BJ (cell line): ENCODE data around the gene RUNX1. TPM values are rescaled to one million over a fixed set of nuclear protein-coding genes. Genes with fewer than 3 reads are reported as not detected.
A peak's percentile ranks its signal among the peaks of the same experiment; 100 is the strongest.

ENCODE experiments used
- CTCF ChIA-PET: fragments of 350-600 bp; formaldehyde crosslinking; extraction: SDS; loops from one replicate; lab custom pipeline; 2021; ENCODE audit warnings: antibody characterized with exemption, inconsistent platforms; lab: Yijun Ruan, JAX
- POLR2A ChIA-PET: fragments of 300-600 bp; sonication (Branson Sonifier 250); formaldehyde crosslinking; extraction: SDS; loops from one replicate; lab custom pipeline; 2021; ENCODE audit warnings: antibody characterized with exemption; lab: Charles Lee
- DNase-seq: peaks from one replicate; pipeline ENCODE4 v3.0.0-alpha.2; 2011; ENCODE audit warnings: low read depth
- H3K27me3 ChIP-seq: 2 replicates; pipeline ENCODE4 v1.6.0; 2011; ENCODE audit warnings: low read length; ENCODE audit not compliant: control insufficient read depth, insufficient read depth
- H3K36me3 ChIP-seq: 2 replicates; pipeline ENCODE4 v1.5.1; 2011; ENCODE audit warnings: low read length; ENCODE audit not compliant: control insufficient read depth, insufficient read depth
- H3K4me3 ChIP-seq: 2 replicates; pipeline ENCODE4 v1.5.1; 2011; ENCODE audit warnings: low read depth, mild to moderate bottlenecking, control low read depth, low read length
- CTCF ChIP-seq: IDR thresholded peaks from 2 replicates; pipeline ENCODE4 v1.5.1; 2011; ENCODE audit warnings: low read depth, mild to moderate bottlenecking, control low read depth, inconsistent platforms, low read length, moderate library complexity; ENCODE audit not compliant: insufficient read depth
- polyA plus RNA-seq: library from polyadenylated mRNA; depleted of rRNA; stranded (reverse); fragments of >200 nt; gene quantifications from 2 replicates; pipeline ENCODE4 v1.2.3, GENCODE V29; 2011

The RUNX1 gene
- polyA plus RNA-seq, 1 experiment: 36.1 TPM

GRCh38 chr21:34801519-34802132 lies 247.5 kb downstream of the RUNX1 start:
- H3K4me3 ChIP-seq: no peak overlapping the region
- CTCF ChIA-PET: interaction anchor here (1.8 kb wide), 1 partner anchor 35 kb away, joined by 4 read pairs; no protein-coding TSS in a partner anchor
- no peaks in the 10 kb centered on the region for H3K27me3 ChIP-seq
- DNase-seq: no peak
- TF ChIP-seq CTCF: peak; percentile 32; the same call in 1 of the 2 replicates
- H3K36me3 ChIP-seq: peaks cover 20% of the 10 kb centered on the region
- POLR2A ChIA-PET: no interaction called here

- Histone ChIP-seq H3K27me3 (no peaks in the 10 kb centered on the region), H3K36me3 (peaks cover 20% of the 10 kb centered on the region), H3K4me3 (no peak overlapping the region)
- DNase-seq: no peak
- TF ChIP-seq CTCF: no peak
- ChIA-PET CTCF (interaction anchor here (0.6 to 1.8 kb wide), 2 partner anchors 36 to 49 kb away, joined by 3 to 4 read pairs; no protein-coding TSS in a partner anchor), POLR2A (no interaction called here)
Measured at GRCh38 chr21:34800797-34801518, 248.1 kb downstream of the RUNX1 start.

GRCh38 chr21:34799092-34799491 lies 250.0 kb downstream of the RUNX1 start:
- Histone ChIP-seq H3K27me3 (no peaks in the 10 kb centered on the region), H3K36me3 (peaks cover 24% of the 10 kb centered on the region), H3K4me3 (no peak overlapping the region)
- ChIA-PET POLR2A (no interaction called here), CTCF (interaction anchor here (0.6 kb wide), 1 partner anchor 670 kb away, joined by 3 read pairs; no protein-coding TSS in a partner anchor)
- DNase-seq: no peak
- TF ChIP-seq CTCF: no peak

GRCh38 chr21:34797921-34798535 lies 251.1 kb downstream of the RUNX1 start:
- ChIA-PET POLR2A (no interaction called here), CTCF (interaction anchor here (0.6 to 4.9 kb wide), 6 partner anchors 11 to 1142 kb away, joined by 3 to 19 read pairs (median 4); no protein-coding TSS in a partner anchor)
- Histone ChIP-seq H3K36me3 (peaks cover 24% of the 10 kb centered on the region), H3K4me3 (no peak overlapping the region), H3K27me3 (no peaks in the 10 kb centered on the region)
- TF ChIP-seq CTCF: no peak
- DNase-seq: no peak

GRCh38 chr21:34797201-34797525 lies 251.9 kb downstream of the RUNX1 start:
- H3K4me3 ChIP-seq: no peak overlapping the region
- no peaks in the 10 kb centered on the region for H3K27me3 ChIP-seq
- ChIA-PET POLR2A (no interaction called here), CTCF (interaction anchor here (0.5 to 4.9 kb wide), 5 partner anchors 11 to 1143 kb away, joined by 3 to 19 read pairs (median 4); no protein-coding TSS in a partner anchor)
- TF ChIP-seq CTCF: no peak
- peaks cover 30% of the 10 kb centered on the region for H3K36me3 ChIP-seq
- no peak for DNase-seq
